A673 (cell line): ENCODE results near the gene ADCY6.

Source experiments
- EZH2 ChIP-seq: fragments of 200-600 bp; sonication (generic); IDR thresholded peaks from 2 replicates; pipeline ENCODE4 v1.6.1; 2017; ENCODE audit warnings: borderline replicate concordance, low read depth, mild to moderate bottlenecking, mixed read lengths, antibody characterized with exemption, low read length; ENCODE audit not compliant: poor library complexity, severe bottlenecking
- TF ChIP-seq, protein P1 (sequence below): fragments of 300-800, 200-600 bp; sonication (generic); conservative IDR thresholded peaks from 2 replicates; pipeline ENCODE4 v1.5.1; 2017; ENCODE audit warnings: low read depth, mild to moderate bottlenecking, antibody characterized with exemption, low read length, moderate library complexity, mixed read lengths

DNA sequence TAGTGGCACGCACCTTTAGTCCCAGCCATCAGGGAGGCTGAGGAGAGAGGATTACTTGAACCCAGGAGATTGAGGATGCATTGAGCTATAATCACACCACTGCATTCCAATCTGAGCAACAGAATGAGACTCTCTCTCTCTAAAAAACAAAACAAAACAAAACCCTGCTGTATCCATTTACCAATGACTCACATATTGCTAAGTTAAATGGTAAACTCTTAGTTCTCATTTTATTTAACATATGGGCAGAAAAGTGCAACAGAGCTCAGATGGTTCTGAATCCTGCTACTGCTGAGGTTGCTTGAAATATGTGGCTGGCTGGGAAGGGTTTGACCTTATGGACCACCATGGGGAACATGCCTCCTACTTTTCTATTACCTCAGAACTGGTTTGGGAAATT lies 38.7 kb downstream of the ADCY6 start:
- no peak for TF ChIP-seq EZH2
- TF ChIP-seq, protein P1, sequence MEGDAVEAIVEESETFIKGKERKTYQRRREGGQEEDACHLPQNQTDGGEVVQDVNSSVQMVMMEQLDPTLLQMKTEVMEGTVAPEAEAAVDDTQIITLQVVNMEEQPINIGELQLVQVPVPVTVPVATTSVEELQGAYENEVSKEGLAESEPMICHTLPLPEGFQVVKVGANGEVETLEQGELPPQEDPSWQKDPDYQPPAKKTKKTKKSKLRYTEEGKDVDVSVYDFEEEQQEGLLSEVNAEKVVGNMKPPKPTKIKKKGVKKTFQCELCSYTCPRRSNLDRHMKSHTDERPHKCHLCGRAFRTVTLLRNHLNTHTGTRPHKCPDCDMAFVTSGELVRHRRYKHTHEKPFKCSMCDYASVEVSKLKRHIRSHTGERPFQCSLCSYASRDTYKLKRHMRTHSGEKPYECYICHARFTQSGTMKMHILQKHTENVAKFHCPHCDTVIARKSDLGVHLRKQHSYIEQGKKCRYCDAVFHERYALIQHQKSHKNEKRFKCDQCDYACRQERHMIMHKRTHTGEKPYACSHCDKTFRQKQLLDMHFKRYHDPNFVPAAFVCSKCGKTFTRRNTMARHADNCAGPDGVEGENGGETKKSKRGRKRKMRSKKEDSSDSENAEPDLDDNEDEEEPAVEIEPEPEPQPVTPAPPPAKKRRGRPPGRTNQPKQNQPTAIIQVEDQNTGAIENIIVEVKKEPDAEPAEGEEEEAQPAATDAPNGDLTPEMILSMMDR = no peak
